Esophagus muscularis mucosa (tissue), 4 donors: Measurements from ENCODE around the gene THYN1. TPM values are rescaled to one million over a fixed set of nuclear protein-coding genes. Genes with fewer than 3 reads are reported as not detected.

Experiments used
- DNase-seq: peaks from one replicate; pipeline ENCODE4 v3.0.0-alpha.2; 2017; ENCODE audit errors: extremely low spot score
- H3K27ac ChIP-seq, 4 donors: fragments of 200-600 bp; sonication (generic); replicated peaks in 1 of 4; 1 replicate in 3 of 4; 2 replicates in 1 of 4; pipeline ENCODE4 v1.5.1; 2016 to 2019; ENCODE audit warnings: mild to moderate bottlenecking in 1 of 4
- H3K27me3 ChIP-seq, 4 donors: fragments of 200-600 bp; sonication (generic); one replicate each; pipeline versions ENCODE4 v1.5.1 to v1.6.0; 2016 to 2019
- H3K36me3 ChIP-seq, 4 donors: fragments of 200-600 bp; sonication (generic); one replicate each; pipeline ENCODE4 v1.5.1; 2016 to 2019
- H3K4me1 ChIP-seq, 4 donors: fragments of 200-600 bp; sonication (generic); one replicate each; pipeline ENCODE4 v1.5.1; 2016 to 2019
- H3K4me3 ChIP-seq, 4 donors: fragments of 200-600 bp; sonication (generic); 1 replicate in 2 of 4; 2 replicates in 2 of 4; pipeline ENCODE4 v1.5.1; 2016 to 2019; ENCODE audit warnings: mild to moderate bottlenecking in 4 of 4, moderate library complexity in 1 of 4
- H3K9me3 ChIP-seq, 4 donors: fragments of 200-600 bp; sonication (generic); 1 replicate in 3 of 4; 2 replicates in 1 of 4; pipeline ENCODE4 v1.5.1; 2016 to 2019
- EP300 ChIP-seq: sonication (generic); formaldehyde crosslinking; IDR thresholded peaks from one replicate; pipeline ENCODE4 v1.6.1; 2017; ENCODE audit warnings: antibody characterized with exemption
- POLR2A ChIP-seq: fragments of 450-650 bp; IDR thresholded peaks from one replicate; pipeline ENCODE4 v1.6.1; 2017; ENCODE audit warnings: antibody characterized with exemption, moderate library complexity, mild to moderate bottlenecking, low read depth
- POLR2AphosphoS5 ChIP-seq, 2 donors: sonication (generic); formaldehyde crosslinking; IDR thresholded peaks; one replicate each; pipeline ENCODE4 v1.6.1; 2017; ENCODE audit warnings: antibody characterized with exemption in 2 of 2
- WGBS: methylation state at CpG from one replicate; pipeline ENCODE4 v1.1.5; 2018; 5-methylcytosine and 5-hydroxymethylcytosine counted together
- intact Hi-C: fragments of 100-400 bp; cut with DNase I; formaldehyde crosslinking; loops from one replicate; pipeline ENCODE4 v1.15.1; 2023
- total RNA-seq, 4 donors: library from RNA; depleted of rRNA; stranded (reverse); fragments of >200 nt; gene quantifications; one replicate each; pipeline versions ENCODE4 v1.1.0 to v1.2.1, GENCODE V29; 2016
- TF ChIP-seq, protein P1 (sequence below), 3 experiments: fragments of 200-600 bp in 2 of 3; fragments of 450-650 bp in 1 of 3; sonication (generic) in 2 of 3; IDR thresholded peaks; one replicate each; pipeline ENCODE4 v1.5.1; 2017 to 2019; ENCODE audit warnings: antibody characterized with exemption in 3 of 3, mild to moderate bottlenecking in 2 of 3, moderate library complexity in 1 of 3

THYN1 gene
- total RNA-seq, 4 donors from 2014 or later = 34.1 to 59.6 (median 50.2) TPM

DNA sequence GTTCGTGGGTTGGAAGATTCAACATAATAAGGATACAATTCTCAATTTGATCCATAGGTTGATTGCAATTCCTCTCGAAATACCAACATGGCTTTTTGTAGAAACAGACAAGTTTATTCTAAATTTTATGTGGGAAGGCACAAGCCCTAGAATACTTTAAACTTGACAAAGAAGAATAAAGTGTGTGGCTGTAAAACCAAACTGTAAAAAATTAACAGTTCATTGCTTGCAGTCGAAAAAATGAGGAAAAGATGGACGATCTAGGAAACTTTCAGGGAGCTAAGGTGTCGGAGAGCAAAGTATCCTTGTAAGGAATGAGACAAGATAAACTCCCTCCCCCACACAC, 22.0 kb upstream of the THYN1 start:
- Histone ChIP-seq H3K4me1 (peaks cover 16 to 24% (median 23%) of the 10 kb centered on the region in 4 donors), H3K27me3 (peaks cover 15 to 99% (median 49%) of the 10 kb centered on the region in 4 donors), H3K27ac (no peak overlapping the region), H3K9me3 (peaks cover 0 to 7% (median 0%) of the 10 kb centered on the region in 4 donors), H3K36me3 (no peaks in the 10 kb centered on the region), H3K4me3 (peak overlapping the region in 1 of 4 donors; percentile 46)
- intact Hi-C loops = no loop called here
- DNase-seq = no peak
- 17% methylated on average over 5 of the region's 5 CpGs for WGBS
- TF ChIP-seq POLR2A (no peak), POLR2AphosphoS5 (IDR thresholded peaks at IDR 0.05) (no peak), EP300 (no peak)
- TF ChIP-seq, protein P1, sequence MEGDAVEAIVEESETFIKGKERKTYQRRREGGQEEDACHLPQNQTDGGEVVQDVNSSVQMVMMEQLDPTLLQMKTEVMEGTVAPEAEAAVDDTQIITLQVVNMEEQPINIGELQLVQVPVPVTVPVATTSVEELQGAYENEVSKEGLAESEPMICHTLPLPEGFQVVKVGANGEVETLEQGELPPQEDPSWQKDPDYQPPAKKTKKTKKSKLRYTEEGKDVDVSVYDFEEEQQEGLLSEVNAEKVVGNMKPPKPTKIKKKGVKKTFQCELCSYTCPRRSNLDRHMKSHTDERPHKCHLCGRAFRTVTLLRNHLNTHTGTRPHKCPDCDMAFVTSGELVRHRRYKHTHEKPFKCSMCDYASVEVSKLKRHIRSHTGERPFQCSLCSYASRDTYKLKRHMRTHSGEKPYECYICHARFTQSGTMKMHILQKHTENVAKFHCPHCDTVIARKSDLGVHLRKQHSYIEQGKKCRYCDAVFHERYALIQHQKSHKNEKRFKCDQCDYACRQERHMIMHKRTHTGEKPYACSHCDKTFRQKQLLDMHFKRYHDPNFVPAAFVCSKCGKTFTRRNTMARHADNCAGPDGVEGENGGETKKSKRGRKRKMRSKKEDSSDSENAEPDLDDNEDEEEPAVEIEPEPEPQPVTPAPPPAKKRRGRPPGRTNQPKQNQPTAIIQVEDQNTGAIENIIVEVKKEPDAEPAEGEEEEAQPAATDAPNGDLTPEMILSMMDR (IDR thresholded peaks at IDR 0.05) = no peak

DNA sequence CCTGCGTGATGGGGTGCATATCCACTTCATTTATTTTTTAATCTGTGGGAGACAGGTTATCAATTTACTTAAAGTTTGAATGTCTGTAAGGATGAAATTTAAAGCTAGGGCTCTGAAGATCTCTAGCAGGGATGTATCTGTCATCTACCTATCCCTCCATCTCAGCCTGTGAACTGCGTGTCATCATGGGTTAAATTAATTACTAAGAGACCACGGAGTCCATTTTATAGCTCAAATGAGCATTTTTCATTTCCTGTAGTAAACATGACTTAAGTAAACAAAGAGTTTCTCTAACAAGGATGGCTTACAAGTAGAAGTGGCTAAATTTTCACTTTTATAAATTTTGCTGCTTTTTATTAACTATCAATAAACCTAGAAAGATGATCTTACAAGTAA, 20.2 kb upstream of the THYN1 start:
- 53% methylated on average over 3 of the region's 3 CpGs for WGBS
- H3K27ac ChIP-seq = no peak overlapping the region
- intact Hi-C loops = no loop called here
- peaks cover 15 to 90% (median 48%) of the 10 kb centered on the region in 4 donors for H3K27me3 ChIP-seq
- H3K4me3 ChIP-seq = no peak overlapping the region
- H3K36me3 ChIP-seq = no peaks in the 10 kb centered on the region
- TF ChIP-seq EP300 (no peak), POLR2AphosphoS5 (IDR thresholded peaks at IDR 0.05) (no peak), POLR2A (no peak)
- TF ChIP-seq, protein P1 (IDR thresholded peaks at IDR 0.05) = no peak
- no peak for DNase-seq
- H3K9me3 ChIP-seq = peaks cover 0 to 2% (median 0%) of the 10 kb centered on the region in 4 donors
- peaks cover 16 to 24% (median 23%) of the 10 kb centered on the region in 4 donors for H3K4me1 ChIP-seq

DNA sequence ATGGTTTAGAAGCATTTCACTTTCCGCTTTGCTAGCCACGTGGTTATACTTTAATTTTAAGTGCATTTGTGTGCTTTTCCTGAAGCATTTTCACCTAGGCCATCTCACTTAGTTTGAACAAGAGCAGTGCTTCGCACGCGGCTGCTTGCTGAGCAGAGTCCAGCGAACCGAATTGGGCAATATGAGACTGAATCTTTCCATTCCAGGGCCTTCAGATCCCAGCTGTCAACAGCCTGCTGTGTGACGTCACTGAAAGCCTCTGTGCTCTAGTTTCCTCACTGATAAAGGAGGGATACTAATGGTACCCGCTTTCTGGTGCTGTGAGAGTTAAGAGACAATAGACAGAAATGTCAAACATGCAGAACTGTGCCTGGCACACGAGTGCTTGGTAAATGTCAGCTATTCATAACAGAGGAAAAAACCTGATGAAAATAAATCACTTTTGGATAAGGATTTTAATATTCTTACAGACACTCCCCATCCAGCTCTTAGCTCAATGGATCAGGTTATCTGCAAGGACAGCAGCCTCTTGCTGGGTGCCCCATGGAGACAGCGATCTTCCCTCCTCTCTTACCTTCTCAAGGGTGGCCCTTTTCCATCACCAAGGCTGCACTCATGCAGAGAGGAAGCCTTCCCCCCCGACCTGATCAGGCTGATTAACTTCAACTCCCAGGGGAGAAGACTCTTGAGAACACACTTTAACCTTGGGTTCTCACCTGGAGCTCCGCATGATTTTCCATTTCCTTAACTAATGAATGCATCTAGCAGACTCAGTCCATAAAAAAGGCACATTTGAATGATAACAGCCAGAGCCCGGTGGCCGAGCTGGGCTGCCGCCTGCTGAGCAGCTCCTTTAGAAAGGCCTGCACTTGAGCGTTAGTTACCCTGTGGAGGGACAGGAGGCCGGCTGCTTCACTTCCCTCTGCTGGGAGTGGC, 19.5 kb upstream of the THYN1 start:
- no peaks in the 10 kb centered on the region for H3K36me3 ChIP-seq
- H3K4me3 ChIP-seq = no peak overlapping the region
- 41% methylated on average over 18 of the region's 18 CpGs for WGBS
- H3K27me3 ChIP-seq = peaks cover 15 to 84% (median 43%) of the 10 kb centered on the region in 4 donors
- no peak overlapping the region for H3K27ac ChIP-seq
- intact Hi-C loops = no loop called here
- peaks cover 16 to 23% (median 23%) of the 10 kb centered on the region in 4 donors for H3K4me1 ChIP-seq
- TF ChIP-seq, protein P1 (IDR thresholded peaks at IDR 0.05) = no peak
- TF ChIP-seq POLR2AphosphoS5 (IDR thresholded peaks at IDR 0.05) = no peak
- no peak for TF ChIP-seq POLR2A
- no peak for TF ChIP-seq EP300
- no peak for DNase-seq
- no peaks in the 10 kb centered on the region for H3K9me3 ChIP-seq

DNA sequence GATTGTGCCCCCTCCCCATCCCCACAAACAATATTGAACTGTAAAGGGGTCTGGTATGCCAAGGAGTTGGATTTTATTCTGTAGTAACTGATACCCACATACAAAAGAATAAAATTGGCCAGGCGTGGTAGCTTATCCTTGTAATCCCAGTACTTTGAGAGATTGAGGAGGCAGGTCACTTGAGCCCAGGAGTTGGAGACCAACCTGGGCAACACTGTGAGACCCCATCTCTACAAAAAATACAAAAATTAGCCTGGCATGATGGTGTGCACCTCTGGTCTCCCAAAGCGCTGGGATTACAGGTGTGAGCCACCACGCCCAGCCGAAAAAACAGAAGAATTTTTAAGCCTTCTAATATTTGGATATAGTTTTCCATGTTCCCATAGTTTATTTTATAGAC, 18.8 kb upstream of the THYN1 start:
- no peaks in the 10 kb centered on the region for H3K36me3 ChIP-seq
- H3K4me1 ChIP-seq = peaks cover 14 to 18% (median 17%) of the 10 kb centered on the region in 4 donors
- H3K9me3 ChIP-seq = no peaks in the 10 kb centered on the region
- H3K27ac ChIP-seq = no peak overlapping the region
- TF ChIP-seq POLR2A (no peak), POLR2AphosphoS5 (IDR thresholded peaks at IDR 0.05) (no peak), EP300 (no peak)
- TF ChIP-seq, protein P1 (IDR thresholded peaks at IDR 0.05) = no peak
- 97% methylated on average over 4 of the region's 4 CpGs for WGBS
- intact Hi-C loops = no loop called here
- peaks cover 12 to 77% (median 37%) of the 10 kb centered on the region in 4 donors for H3K27me3 ChIP-seq
- no peak for DNase-seq
- no peak overlapping the region for H3K4me3 ChIP-seq
